ENCODE data around the gene EML4. TPM values are rescaled to one million over a fixed set of nuclear protein-coding genes. Genes with fewer than 3 reads are reported as not detected.

The EML4 gene
- total and polyA plus RNA-seq, 4 donors, result 22.6 to 85.8 (median 54.4) TPM

- Histone ChIP-seq H3K4me3 (no peak overlapping the region), H3K4me1 (ENCODE audit: control insufficient read depth in 5 of 5, insufficient read depth in 5 of 5, low read length in 5 of 5) (peaks cover 0 to 33% (median 0%) of the 10 kb centered on the region in 5 donors), H3K27me3 (ENCODE audit: control insufficient read depth in 3 of 3, insufficient read depth in 3 of 3, low read length in 2 of 3) (no peaks in the 10 kb centered on the region), H3K9ac (ENCODE audit: insufficient read depth in 1 of 2, low read length in 2 of 2) (no peak overlapping the region), H3K9me3 (ENCODE audit: control insufficient read depth in 4 of 4, insufficient read depth in 3 of 4, low read length in 3 of 4) (no peaks in the 10 kb centered on the region), H3K36me3 (ENCODE audit: control insufficient read depth in 4 of 4, insufficient read depth in 4 of 4, low read length in 4 of 4) (no peaks in the 10 kb centered on the region), H3K27ac (ENCODE audit: low read depth in 1 of 2, low read length in 1 of 2) (no peak overlapping the region)
- DNase-seq (no peak), ATAC-seq (ENCODE audit: insufficient read depth, low FRiP score) (no peak)
- 96 to 97% methylated on average over 2 of the region's 2 CpGs for WGBS, 2 donors
- no peak for TF ChIP-seq CTCF (IDR thresholded peaks at IDR 0.05; ENCODE audit: control extremely low read depth, extremely low read depth)
Measured at GRCh38 chr2:42202634-42203008, 33.5 kb downstream of the EML4 start.

GRCh38 chr2:42203792-42204191, 34.6 kb downstream of the EML4 start:
- WGBS, 2 donors, result 96 to 97% methylated on average over 4 of the region's 4 CpGs

GRCh38 chr2:42205337-42205736, 36.2 kb downstream of the EML4 start:
- ATAC-seq (ENCODE audit: insufficient read depth, low FRiP score) (no peak), DNase-seq (no peak)
- Histone ChIP-seq H3K36me3 (ENCODE audit: control insufficient read depth in 4 of 4, insufficient read depth in 4 of 4, low read length in 4 of 4) (no peaks in the 10 kb centered on the region), H3K27me3 (ENCODE audit: control insufficient read depth in 3 of 3, insufficient read depth in 3 of 3, low read length in 2 of 3) (no peaks in the 10 kb centered on the region), H3K9me3 (ENCODE audit: control insufficient read depth in 4 of 4, insufficient read depth in 3 of 4, low read length in 3 of 4) (no peaks in the 10 kb centered on the region), H3K4me3 (no peak overlapping the region), H3K4me1 (ENCODE audit: control insufficient read depth in 5 of 5, insufficient read depth in 5 of 5, low read length in 5 of 5) (peaks cover 0 to 24% (median 0%) of the 10 kb centered on the region in 5 donors), H3K27ac (ENCODE audit: low read depth in 1 of 2, low read length in 1 of 2) (no peak overlapping the region), H3K9ac (ENCODE audit: insufficient read depth in 1 of 2, low read length in 2 of 2) (no peak overlapping the region)
- TF ChIP-seq CTCF (IDR thresholded peaks at IDR 0.05; ENCODE audit: control extremely low read depth, extremely low read depth), result no peak

More at GRCh38 chr2:42203792-42204191, 34.6 kb downstream of the EML4 start:
- H3K36me3 ChIP-seq (ENCODE audit: control insufficient read depth in 4 of 4, insufficient read depth in 4 of 4, low read length in 4 of 4), result no peaks in the 10 kb centered on the region
- H3K9ac ChIP-seq (ENCODE audit: insufficient read depth in 1 of 2, low read length in 2 of 2), result no peak overlapping the region
- H3K27me3 ChIP-seq (ENCODE audit: control insufficient read depth in 3 of 3, insufficient read depth in 3 of 3, low read length in 2 of 3), result no peaks in the 10 kb centered on the region
- H3K27ac ChIP-seq (ENCODE audit: low read depth in 1 of 2, low read length in 1 of 2), result no peak overlapping the region
- H3K4me3 ChIP-seq, result no peak overlapping the region
- ATAC-seq (ENCODE audit: insufficient read depth, low FRiP score) (no peak), DNase-seq (no peak)
- no peak for TF ChIP-seq CTCF (IDR thresholded peaks at IDR 0.05; ENCODE audit: control extremely low read depth, extremely low read depth)
- H3K9me3 ChIP-seq (ENCODE audit: control insufficient read depth in 4 of 4, insufficient read depth in 3 of 4, low read length in 3 of 4), result no peaks in the 10 kb centered on the region
- peaks cover 0 to 33% (median 0%) of the 10 kb centered on the region in 5 donors for H3K4me1 ChIP-seq (ENCODE audit: control insufficient read depth in 5 of 5, insufficient read depth in 5 of 5, low read length in 5 of 5)

GRCh38 chr2:42207826-42208225, 38.7 kb downstream of the EML4 start:
- DNase-seq (no peak), ATAC-seq (ENCODE audit: insufficient read depth, low FRiP score) (no peak)
- Histone ChIP-seq H3K27me3 (ENCODE audit: control insufficient read depth in 3 of 3, insufficient read depth in 3 of 3, low read length in 2 of 3) (no peaks in the 10 kb centered on the region), H3K27ac (ENCODE audit: low read depth in 1 of 2, low read length in 1 of 2) (no peak overlapping the region), H3K9ac (ENCODE audit: insufficient read depth in 1 of 2, low read length in 2 of 2) (no peak overlapping the region), H3K4me3 (no peak overlapping the region), H3K4me1 (ENCODE audit: control insufficient read depth in 5 of 5, insufficient read depth in 5 of 5, low read length in 5 of 5) (peaks cover 0 to 4% (median 0%) of the 10 kb centered on the region in 5 donors), H3K36me3 (ENCODE audit: control insufficient read depth in 4 of 4, insufficient read depth in 4 of 4, low read length in 4 of 4) (peaks cover 0 to 3% (median 0%) of the 10 kb centered on the region in 4 donors), H3K9me3 (ENCODE audit: control insufficient read depth in 4 of 4, insufficient read depth in 3 of 4, low read length in 3 of 4) (no peaks in the 10 kb centered on the region)
- TF ChIP-seq CTCF (IDR thresholded peaks at IDR 0.05; ENCODE audit: control extremely low read depth, extremely low read depth), result no peak
- WGBS, 2 donors, result 94 to 98% methylated on average over 5 of the region's 5 CpGs
